MCF 10A (cell line): ENCODE data around the gene ACOX1. TPM values are rescaled to one million over a fixed set of nuclear protein-coding genes. Genes with fewer than 3 reads are reported as not detected.

Experiments used
- BruUV-seq: library from RNA; stranded (reverse); fragments of 400-500 nt; replicated peaks from 2 replicates; lab custom pipeline; 2021; lab: Mats Ljungman, UMichigan
- CTCF ChIA-PET: fragments of 300-600 bp; sonication (Branson Sonifier 250); formaldehyde crosslinking; extraction: SDS; loops from one replicate; lab custom pipeline; 2021; ENCODE audit warnings: antibody characterized with exemption, inconsistent platforms; lab: Yijun Ruan, JAX
- POLR2A ChIA-PET: fragments of 300-600, 350-650 bp; sonication (Branson Sonifier 250); formaldehyde crosslinking; extraction: SDS; loops from one replicate; lab custom pipeline; 2020; ENCODE audit warnings: antibody characterized with exemption, inconsistent platforms; lab: Yijun Ruan, JAX
- DNase-seq: peaks from one replicate; pipeline ENCODE4 v3.0.0-alpha.2; 2018; ENCODE audit not compliant: unreplicated experiment
- H3K27ac Mint-ChIP-seq: one replicate; pipeline ENCODE4 v1.8.0; 2022; ENCODE audit warnings: mild to moderate bottlenecking, low read depth, mixed read lengths; ENCODE audit not compliant: unreplicated experiment
- H3K27me3 Mint-ChIP-seq: one replicate; pipeline ENCODE4 v1.8.0; 2022; ENCODE audit warnings: mixed read lengths; ENCODE audit not compliant: insufficient read depth, unreplicated experiment
- H3K36me3 Mint-ChIP-seq: one replicate; pipeline ENCODE4 v1.8.0; 2022; ENCODE audit warnings: mild to moderate bottlenecking, moderate library complexity, mixed read lengths; ENCODE audit not compliant: insufficient read depth, unreplicated experiment
- H3K4me1 Mint-ChIP-seq: one replicate; pipeline ENCODE4 v1.8.0; 2022; ENCODE audit warnings: mixed read lengths; ENCODE audit not compliant: insufficient read depth, unreplicated experiment
- H3K4me3 Mint-ChIP-seq: one replicate; pipeline ENCODE4 v1.8.0; 2022; ENCODE audit warnings: mild to moderate bottlenecking, moderate library complexity, mixed read lengths; ENCODE audit not compliant: unreplicated experiment
- H3K9me3 Mint-ChIP-seq: one replicate; pipeline ENCODE4 v1.8.0; 2022; ENCODE audit warnings: mixed read lengths; ENCODE audit not compliant: unreplicated experiment
- intact Hi-C: fragments of 100-400 bp; cut with micrococcal nuclease; formaldehyde crosslinking; loops from 2 replicates; pipeline ENCODE4 v1.14.1; 2022
- total RNA-seq: library from RNA; stranded (reverse); gene quantifications from 2 replicates; pipeline ENCODE4 v1.2.3, GENCODE V29; 2022
- TF ChIP-seq, protein P1 (sequence below): fragments of 200-600 bp; IDR thresholded peaks from one replicate; pipeline ENCODE4 v1.8.0; 2022; ENCODE audit warnings: antibody characterized with exemption, mild to moderate bottlenecking; ENCODE audit not compliant: unreplicated experiment

ACOX1 gene
- total RNA-seq, 1 experiment from 2014 or later, result 23.4 TPM

DNA sequence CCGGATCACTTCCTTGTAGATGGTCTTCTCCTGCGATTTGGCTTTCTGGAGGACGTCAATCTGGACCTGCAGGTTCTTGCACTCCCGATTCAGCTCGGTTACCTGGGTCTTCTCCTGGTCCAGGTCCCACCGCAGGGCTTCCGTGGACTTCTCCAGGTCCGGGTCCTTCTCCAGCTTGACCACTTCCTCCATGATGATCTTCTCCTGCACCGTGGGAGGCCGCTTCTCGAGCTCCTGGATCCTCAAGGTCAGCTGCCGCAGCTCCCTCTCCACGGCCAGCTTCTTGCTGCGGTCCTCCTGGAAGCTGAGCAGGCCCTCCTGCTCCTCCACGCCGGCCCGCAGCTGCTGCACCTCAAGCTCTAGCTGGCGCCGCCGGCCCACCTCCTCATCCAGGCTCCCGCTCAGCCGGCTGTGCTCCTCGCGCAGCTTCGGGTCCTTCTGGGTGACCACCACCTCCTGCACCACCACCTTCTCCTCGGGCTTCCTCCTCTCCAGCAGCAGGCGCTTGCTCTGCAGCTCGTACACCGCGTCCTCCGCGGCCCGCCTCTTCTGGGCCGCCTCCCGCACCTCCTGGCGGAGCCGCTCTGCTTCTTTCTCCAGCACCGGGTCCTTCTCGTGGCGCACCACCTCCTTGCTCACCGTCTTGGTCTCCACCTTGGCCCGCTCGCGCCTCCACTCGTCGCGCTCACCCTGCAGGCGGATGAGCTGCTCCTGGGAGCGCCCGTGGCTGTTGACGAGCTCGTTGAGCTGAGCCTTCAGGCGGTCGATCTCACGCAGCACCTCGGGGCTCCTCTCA lies 29.9 kb upstream of the ACOX1 start:
- H3K4me3 Mint-ChIP-seq, result no peak overlapping the region
- TF ChIP-seq, protein P1, sequence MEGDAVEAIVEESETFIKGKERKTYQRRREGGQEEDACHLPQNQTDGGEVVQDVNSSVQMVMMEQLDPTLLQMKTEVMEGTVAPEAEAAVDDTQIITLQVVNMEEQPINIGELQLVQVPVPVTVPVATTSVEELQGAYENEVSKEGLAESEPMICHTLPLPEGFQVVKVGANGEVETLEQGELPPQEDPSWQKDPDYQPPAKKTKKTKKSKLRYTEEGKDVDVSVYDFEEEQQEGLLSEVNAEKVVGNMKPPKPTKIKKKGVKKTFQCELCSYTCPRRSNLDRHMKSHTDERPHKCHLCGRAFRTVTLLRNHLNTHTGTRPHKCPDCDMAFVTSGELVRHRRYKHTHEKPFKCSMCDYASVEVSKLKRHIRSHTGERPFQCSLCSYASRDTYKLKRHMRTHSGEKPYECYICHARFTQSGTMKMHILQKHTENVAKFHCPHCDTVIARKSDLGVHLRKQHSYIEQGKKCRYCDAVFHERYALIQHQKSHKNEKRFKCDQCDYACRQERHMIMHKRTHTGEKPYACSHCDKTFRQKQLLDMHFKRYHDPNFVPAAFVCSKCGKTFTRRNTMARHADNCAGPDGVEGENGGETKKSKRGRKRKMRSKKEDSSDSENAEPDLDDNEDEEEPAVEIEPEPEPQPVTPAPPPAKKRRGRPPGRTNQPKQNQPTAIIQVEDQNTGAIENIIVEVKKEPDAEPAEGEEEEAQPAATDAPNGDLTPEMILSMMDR, result no peak
- no TSS peak for BruUV-seq
- DNase-seq, result no peak
- no peaks in the 10 kb centered on the region for H3K27me3 Mint-ChIP-seq
- no peak overlapping the region for H3K27ac Mint-ChIP-seq
- peaks cover 19% of the 10 kb centered on the region for H3K36me3 Mint-ChIP-seq
- intact Hi-C loops, result loop anchor here (5.0 kb wide), 1 partner anchor 247 kb away; no protein-coding TSS in a partner anchor
- H3K4me1 Mint-ChIP-seq, result peaks cover 6% of the 10 kb centered on the region
- ChIA-PET POLR2A (interaction anchor here (0.8 kb wide), 1 partner anchor 97 kb away, joined by 3 read pairs; no protein-coding TSS in a partner anchor), CTCF (interaction anchor here (0.6 to 1.3 kb wide), 3 partner anchors 9 to 271 kb away, joined by 3 read pairs; no protein-coding TSS in a partner anchor)
- H3K9me3 Mint-ChIP-seq, result no peaks in the 10 kb centered on the region

DNA sequence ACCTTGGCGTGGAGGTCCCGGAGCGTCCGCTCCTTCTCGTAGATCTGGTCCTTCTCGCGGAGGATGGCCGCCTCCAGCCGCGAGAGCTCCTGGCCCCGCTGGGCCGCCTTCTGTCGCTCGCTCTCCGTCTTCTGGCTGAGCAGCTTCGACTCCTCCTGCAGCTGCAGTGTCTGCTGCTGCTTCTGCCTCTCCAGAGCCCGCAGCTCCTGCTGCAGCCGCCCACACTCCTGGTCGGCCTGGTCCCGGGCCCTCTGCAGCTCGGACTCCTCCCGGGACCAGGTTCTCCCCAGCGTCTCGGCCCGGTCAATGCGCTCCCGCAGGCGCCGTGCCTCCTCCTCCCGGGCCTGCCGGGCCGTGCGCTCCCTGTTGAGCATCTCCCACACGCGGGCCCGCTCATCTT lies 29.2 kb upstream of the ACOX1 start:
- Mint-ChIP-seq H3K9me3 (no peaks in the 10 kb centered on the region), H3K27me3 (no peaks in the 10 kb centered on the region), H3K27ac (no peak overlapping the region), H3K4me3 (no peak overlapping the region), H3K4me1 (peaks cover 6% of the 10 kb centered on the region), H3K36me3 (peaks cover 19% of the 10 kb centered on the region)
- intact Hi-C loops, result loop anchor here (5.0 kb wide), 1 partner anchor 246 kb away; no protein-coding TSS in a partner anchor
- TF ChIP-seq, protein P1, result no peak
- POLR2A ChIA-PET, result no interaction called here
- CTCF ChIA-PET, result interaction anchor here (0.6 to 1.6 kb wide), 2 partner anchors 10 to 15 kb away, joined by 3 to 4 read pairs; no protein-coding TSS in a partner anchor
- BruUV-seq, result no TSS peak
- DNase-seq, result no peak

DNA sequence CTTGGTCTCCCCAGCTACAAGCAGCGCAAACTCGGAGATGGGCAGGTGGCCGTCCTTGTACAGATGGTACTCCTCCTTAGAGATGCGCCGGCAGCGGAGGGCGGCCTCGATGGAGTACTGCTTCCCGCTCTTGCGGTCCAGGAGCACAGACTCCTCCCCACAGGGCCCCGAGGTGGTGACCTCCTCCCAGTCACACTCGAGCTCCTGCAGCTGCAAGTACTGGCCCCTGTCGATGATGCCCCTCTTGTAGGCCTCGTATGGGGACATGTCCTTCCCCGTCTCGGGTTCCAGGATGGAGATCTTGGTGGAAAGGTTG lies 28.8 kb upstream of the ACOX1 start:
- ChIA-PET POLR2A (no interaction called here), CTCF (interaction anchor here (0.6 to 1.6 kb wide), 4 partner anchors 10 to 101 kb away, joined by 3 to 6 read pairs (median 4); no protein-coding TSS in a partner anchor)
- H3K36me3 Mint-ChIP-seq, result peaks cover 19% of the 10 kb centered on the region
- TF ChIP-seq, protein P1, result no peak
- H3K9me3 Mint-ChIP-seq, result no peaks in the 10 kb centered on the region
- intact Hi-C loops, result loop anchor here (5.0 kb wide), 1 partner anchor 246 kb away; no protein-coding TSS in a partner anchor
- no peak overlapping the region for H3K4me3 Mint-ChIP-seq
- no peaks in the 10 kb centered on the region for H3K27me3 Mint-ChIP-seq
- BruUV-seq, result no TSS peak
- H3K27ac Mint-ChIP-seq, result no peak overlapping the region
- peaks cover 6% of the 10 kb centered on the region for H3K4me1 Mint-ChIP-seq
- no peak for DNase-seq

DNA sequence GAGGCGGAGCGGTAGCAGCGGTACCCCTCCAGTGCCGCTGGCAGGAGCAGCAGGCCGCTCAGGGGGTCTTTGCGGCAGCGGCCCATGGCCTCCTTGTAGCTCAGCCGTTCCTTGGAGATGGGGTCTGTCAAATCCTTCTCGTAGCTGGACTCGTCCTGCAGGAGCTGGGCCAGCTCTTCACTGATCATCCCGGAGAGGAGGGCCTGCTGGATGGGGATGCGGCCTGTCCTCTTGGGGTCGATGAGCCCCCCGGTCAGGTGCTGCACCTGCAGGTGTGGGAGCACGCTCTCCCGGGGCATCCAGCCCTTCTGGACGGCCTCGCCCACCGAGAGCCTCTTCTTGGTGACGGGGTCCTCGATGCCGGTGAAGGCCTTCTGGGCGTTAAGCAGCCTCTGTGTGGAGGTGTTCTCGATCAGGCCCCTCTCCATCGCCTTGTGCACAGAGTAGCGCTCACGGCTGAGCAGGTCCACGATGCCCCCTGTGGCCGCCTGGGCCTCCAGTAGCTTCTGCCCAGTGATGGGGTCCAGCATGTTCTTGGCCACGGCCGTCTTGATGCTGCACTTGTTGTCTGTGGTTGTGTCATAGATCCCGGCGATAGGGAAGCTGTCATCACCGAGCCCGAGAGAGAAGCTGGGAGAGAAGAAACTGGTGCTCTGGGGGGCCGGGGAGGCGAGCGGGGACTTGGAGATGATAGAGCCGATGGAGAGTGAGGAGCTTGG lies 28.3 kb upstream of the ACOX1 start:
- TSS peak; percentile 25 for BruUV-seq
- no peaks in the 10 kb centered on the region for H3K27me3 Mint-ChIP-seq
- intact Hi-C loops, result loop anchor here (5.0 kb wide), 1 partner anchor 245 kb away; no protein-coding TSS in a partner anchor
- TF ChIP-seq, protein P1, result no peak
- CTCF ChIA-PET, result interaction anchor here (0.6 to 1.6 kb wide), 4 partner anchors 9 to 101 kb away, joined by 3 to 6 read pairs (median 4); no protein-coding TSS in a partner anchor
- H3K27ac Mint-ChIP-seq, result peak overlapping the region; percentile 54
- peaks cover 19% of the 10 kb centered on the region for H3K36me3 Mint-ChIP-seq
- peaks cover 6% of the 10 kb centered on the region for H3K4me1 Mint-ChIP-seq
- no peak overlapping the region for H3K4me3 Mint-ChIP-seq
- no peak for DNase-seq
- no peaks in the 10 kb centered on the region for H3K9me3 Mint-ChIP-seq
- POLR2A ChIA-PET, result interaction anchor here (0.7 kb wide), 1 partner anchor 391 kb away, joined by 3 read pairs; no protein-coding TSS in a partner anchor
